ENCODE data around the gene PDIK1L. TPM values are rescaled to one million over a fixed set of nuclear protein-coding genes. Genes with fewer than 3 reads are reported as not detected.

The PDIK1L gene
- total RNA-seq, 1 experiment from 2014 or later = 5.6 TPM

- Histone ChIP-seq H3T11ph (ENCODE audit: low read length) (no peak overlapping the region), H3K4me1 (ENCODE audit: insufficient read depth, low read length) (no peaks in the 10 kb centered on the region), H4K91ac (ENCODE audit: insufficient read length, low read depth, low read length) (no peak overlapping the region), H3K79me1 (ENCODE audit: insufficient read depth, low read depth, low read length, poor library complexity, severe bottlenecking) (no peaks in the 10 kb centered on the region), H2AFZ (ENCODE audit: low read length) (no peak overlapping the region), H3K4me2 (ENCODE audit: insufficient read depth, insufficient read length, low read length) (no peak overlapping the region), H3K4ac (ENCODE audit: low read depth, low read length) (no peak overlapping the region), H2BK12ac (ENCODE audit: insufficient read length, low read depth, low read length) (no peak overlapping the region), H4K8ac (replicated peaks; ENCODE audit: insufficient read length, low read depth, low read length) (no peak overlapping the region), H3K23ac (ENCODE audit: insufficient read length, low read depth, low read length) (no peak overlapping the region), H2BK15ac (ENCODE audit: low read depth, low read length) (no peak overlapping the region), H3K18ac (ENCODE audit: insufficient read length, low read depth, low read length) (no peak overlapping the region), H3K56ac (ENCODE audit: insufficient read length, low read depth, low read length) (no peak overlapping the region), H2BK120ac (ENCODE audit: low read depth, low read length, poor library complexity, severe bottlenecking) (no peak overlapping the region), H4K20me1 (ENCODE audit: control insufficient read depth, insufficient read depth, insufficient read length) (no peaks in the 10 kb centered on the region), H3K79me2 (ENCODE audit: insufficient read depth, low read length) (no peaks in the 10 kb centered on the region), H3K23me2 (ENCODE audit: insufficient read length, low read depth, low read length, poor library complexity, severe bottlenecking) (no peaks in the 10 kb centered on the region), H3K14ac (ENCODE audit: insufficient read depth, low read length) (no peak overlapping the region), H2BK20ac (ENCODE audit: low read depth, low read length, poor library complexity, severe bottlenecking) (no peak overlapping the region), H3K9ac (ENCODE audit: extremely low read depth, insufficient read length, low read length) (no peak overlapping the region), H2BK5ac (ENCODE audit: insufficient read length, low read length) (no peak overlapping the region), H2AK5ac (ENCODE audit: insufficient read length, low read length) (no peak overlapping the region), H3K27me3 (ENCODE audit: insufficient read depth, low read length) (no peaks in the 10 kb centered on the region), H4K5ac (ENCODE audit: insufficient read length, low read depth, low read length) (no peak overlapping the region), H3K9me3 (ENCODE audit: control insufficient read depth, low read depth, low read length) (no peaks in the 10 kb centered on the region), H3K27ac (ENCODE audit: insufficient read length, low read depth, low read length) (no peak overlapping the region)
- no peak overlapping the region; a peak in 1 of 7 replicates for H3K27ac Mint-ChIP-seq
- TF ChIP-seq CTCF (conservative IDR thresholded peaks at IDR 0.05) = no peak
- H3K27me3 Mint-ChIP-seq (ENCODE audit: low read depth) = peaks cover 2% of the 10 kb centered on the region; the same call in 1 of the 2 replicates
- H3K4me1 Mint-ChIP-seq = peaks cover 4 to 10% of the 10 kb centered on the region in 2 experiments; a peak in 3 of 4 replicates
- H3K9me3 Mint-ChIP-seq = no peaks in the 10 kb centered on the region
- no peak overlapping the region for H3K4me3 Mint-ChIP-seq
- no peaks in the 10 kb centered on the region for H3K36me3 Mint-ChIP-seq (ENCODE audit: insufficient read depth in 1 of 3, low read depth in 3 of 3)
- WGBS (ENCODE audit: extremely low coverage, insufficient read length, low lambda C conversion rate) = no CpG with 5 or more reads among the region's 13 CpGs
- DNase-seq = peak; percentile 2
These were observed 15.9 kb downstream of the PDIK1L start for GRCh38 chr1:26127235-26128163.
